CD4-positive, alpha-beta T cell treated with Interferon alpha-2 for 1 hour (primary cell): ENCODE measurements around the gene MOCOS.
A peak's percentile ranks its signal among the peaks of the same experiment; 100 is the strongest.
"Not testable (repeated sequence)": the region's sequence is repeated elsewhere in the genome, so short reads cannot be mapped to it uniquely, and the experiment has no call there.

Experiments used
- DNase-seq, 2 donors: peaks; one replicate each; pipeline ENCODE4 v3.0.0-alpha.2; 2020 to 2022

MOCOS gene

DNA sequence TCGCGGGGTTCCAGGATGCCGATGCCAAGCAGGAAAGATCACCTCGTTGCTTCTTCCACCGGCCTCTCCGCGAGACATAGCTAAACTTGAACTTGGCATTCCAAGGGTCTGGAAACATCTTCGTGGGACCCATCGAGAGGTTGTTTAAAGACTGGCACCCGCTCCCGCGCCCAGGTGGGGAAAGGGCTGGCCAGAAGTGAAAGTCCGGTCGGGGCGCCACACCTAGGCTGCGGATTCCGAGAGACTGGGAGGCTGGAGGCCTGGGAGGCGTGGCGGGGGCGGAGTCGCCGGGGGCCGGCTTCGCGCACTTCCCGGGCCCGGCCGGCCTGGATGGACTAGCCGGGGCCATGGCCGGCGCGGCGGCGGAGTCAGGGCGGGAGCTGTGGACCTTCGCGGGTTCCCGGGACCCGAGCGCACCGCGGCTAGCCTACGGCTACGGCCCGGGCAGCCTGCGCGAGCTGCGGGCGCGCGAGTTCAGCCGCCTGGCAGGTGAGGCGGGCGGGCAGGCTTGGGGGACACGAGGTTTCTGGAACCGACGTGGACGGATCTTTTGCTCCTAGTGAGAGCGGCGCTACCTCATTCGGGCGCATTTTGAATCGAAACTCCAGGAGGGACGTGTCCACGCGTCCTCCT lies at the start of gene MOCOS:
Gene MOCOS (plus strand): TSS at position 305 of the 633 bp plus-strand sequence. CDS start 43 bp downstream, at position 348.
- peak; percentile 26 to 36 for DNase-seq

DNA sequence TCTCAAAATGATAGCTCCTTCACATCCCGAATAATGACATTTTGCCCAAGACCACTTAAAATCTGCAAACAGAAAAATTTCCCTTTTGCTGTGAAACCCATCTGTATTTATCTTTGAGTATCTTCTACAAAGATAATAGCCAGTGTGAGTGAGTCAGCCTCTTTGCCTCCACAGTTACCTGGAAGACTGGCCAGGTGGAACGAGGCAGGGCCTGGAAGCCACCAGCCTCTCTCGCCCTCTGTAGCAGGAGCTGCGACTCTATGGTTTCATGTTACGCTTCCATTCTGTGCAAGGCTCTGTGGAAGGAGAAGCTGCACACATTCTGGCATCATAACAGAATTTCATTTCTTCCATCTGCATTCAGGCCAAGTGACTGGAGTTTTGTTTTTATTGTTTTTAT lies 48.1 kb upstream of the MOCOS start:
- DNase-seq, result no peak

DNA sequence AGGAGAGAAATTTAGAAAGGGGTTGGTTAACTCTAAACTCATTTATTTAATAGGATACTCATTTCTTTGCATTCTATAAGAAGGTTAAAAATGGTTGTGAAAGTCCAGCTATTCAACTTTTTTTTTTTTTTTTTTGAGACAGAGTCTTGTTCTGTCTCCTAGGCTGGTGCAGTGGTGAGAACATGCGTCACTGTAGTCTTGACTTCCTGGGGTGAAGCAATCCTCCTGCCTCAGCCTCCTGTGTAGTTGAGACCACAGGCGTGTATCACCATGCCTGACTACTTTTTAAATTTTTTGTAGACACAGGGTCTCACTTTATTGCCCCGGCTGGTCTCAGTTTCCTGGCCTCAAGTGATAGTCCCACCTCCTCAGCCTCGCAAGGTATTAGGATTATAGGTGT lies 45.7 kb upstream of the MOCOS start:
- DNase-seq, result no peak

DNA sequence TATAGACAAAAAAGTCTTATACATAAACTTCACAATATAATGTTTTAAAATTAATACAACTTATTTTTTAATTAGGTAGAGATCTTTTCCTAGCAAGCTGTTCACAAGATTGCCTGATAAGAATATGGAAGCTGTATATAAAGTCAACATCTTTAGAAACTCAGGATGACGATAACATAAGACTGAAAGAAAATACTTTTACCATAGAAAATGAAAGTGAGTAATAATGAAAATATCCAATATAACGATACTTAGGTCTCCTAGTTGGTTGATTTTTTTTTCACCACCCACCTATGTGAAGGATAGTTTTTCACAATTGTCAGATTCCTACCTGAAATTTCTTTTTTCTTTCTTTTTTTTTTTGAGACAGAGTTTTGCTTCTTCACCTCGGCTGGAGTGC lies 44.5 kb upstream of the MOCOS start:
- DNase-seq, result no peak

DNA sequence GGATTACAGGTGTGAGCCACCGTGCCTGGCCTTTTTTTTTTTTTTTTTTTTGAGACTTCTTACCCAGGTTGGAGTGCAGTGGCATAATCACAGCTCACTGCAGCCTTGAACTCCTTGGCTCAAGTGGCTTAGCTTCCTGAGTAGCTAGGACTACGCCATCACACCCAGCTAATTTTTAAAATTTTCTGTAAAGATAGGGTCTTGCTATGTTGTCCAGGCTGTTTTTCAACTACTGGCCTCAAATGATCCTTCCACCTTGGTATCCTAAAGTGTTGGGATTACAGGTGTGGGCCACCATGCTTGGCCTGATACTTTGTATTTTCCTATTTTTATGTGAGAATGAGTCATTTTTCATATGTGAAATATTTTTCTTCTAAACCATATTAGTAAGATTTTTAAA lies 43.9 kb upstream of the MOCOS start:
- no peak for DNase-seq

DNA sequence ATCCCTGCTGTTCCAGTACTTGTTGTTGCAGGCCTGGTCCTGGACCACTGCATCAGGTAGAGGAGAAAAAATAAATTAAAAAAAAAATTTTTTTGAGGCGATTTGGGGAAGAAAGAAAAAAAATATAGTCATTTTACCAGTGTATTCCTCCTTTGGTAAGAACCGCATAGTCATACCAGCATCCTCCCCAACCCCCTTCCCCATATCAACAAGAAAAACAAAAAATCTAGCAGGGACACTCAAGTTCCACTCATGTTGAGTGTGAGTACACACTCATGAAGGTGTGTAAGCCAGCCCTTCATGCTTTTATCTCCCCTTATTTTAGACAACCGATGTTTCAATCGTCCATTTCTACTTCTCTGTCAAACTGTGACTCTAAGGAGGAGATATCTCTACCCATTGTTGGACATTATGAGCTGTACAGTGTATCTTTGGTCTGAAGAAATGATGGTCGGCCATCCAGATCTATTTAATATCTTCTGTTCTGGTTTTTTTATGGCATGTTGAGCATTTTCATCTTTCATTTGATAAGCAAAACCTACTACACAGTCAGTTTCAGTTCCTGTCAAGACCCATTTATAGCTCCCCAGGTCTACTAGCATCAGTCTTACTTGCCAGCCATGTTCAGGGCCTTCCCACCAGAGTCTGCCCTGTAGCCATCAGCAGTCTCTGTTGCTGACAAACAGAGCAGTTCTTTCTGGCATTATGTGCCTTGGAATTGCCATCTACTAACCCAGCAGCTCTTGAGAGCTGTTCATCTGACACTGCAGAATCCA lies 37.6 kb upstream of the MOCOS start:
- no peak for DNase-seq

DNA sequence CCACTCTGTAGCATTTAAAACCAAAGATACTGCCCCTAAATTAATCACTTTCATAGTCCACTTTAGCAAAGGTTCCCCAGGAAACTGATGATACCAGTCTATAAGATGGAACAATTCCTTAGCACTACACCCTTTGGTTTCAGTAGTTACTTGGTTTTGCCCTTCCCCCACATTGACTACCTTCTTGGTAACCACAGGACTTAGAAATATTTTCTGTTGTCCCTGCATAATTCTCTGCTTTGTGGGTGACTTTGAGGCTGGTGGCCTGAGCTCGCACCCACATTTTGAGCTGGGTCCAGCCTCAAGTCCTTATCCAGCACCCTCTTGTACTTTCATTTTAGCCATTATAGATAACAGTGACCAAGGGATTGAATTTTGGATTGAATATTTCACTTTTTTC lies 34.5 kb upstream of the MOCOS start:
- DNase-seq, result no peak

DNA sequence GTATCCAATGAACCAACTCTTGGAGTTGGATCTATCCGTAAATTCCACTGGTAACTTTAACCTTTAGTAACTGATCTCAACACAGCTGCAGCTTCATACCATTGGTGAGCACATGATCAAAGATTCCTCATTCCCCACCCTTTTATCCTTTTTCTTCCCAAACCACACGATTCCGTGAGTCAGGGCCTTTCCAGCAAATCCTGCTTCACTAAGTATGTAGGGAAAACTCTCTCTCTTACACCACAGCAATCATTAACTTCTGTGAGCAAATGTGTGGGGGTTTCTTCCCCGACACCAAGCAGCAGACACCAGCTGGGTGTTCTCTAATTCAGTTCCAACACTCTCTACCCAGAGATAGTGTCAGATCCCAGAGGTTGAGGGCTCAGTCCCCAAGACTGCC lies 34.1 kb upstream of the MOCOS start:
- DNase-seq, result no peak

DNA sequence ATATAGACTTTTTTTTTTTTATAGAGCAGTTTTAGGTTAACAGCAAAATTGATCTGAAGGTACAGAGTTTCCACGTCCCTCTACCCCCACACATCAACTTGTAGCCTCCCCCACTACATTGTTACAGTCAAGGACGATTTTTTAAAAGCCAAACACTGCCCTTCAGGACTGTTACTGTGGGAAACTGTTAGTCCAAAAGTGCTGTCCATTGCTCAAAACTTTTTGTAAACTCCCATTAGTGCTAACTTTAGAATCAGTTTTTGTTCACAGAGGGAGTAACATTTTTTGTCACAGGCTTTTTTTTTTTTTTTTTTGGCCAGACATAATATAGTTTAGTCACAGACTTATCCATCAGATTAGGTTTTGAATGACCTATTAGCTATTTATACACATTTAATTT lies 33.5 kb upstream of the MOCOS start:
- no peak for DNase-seq

- no peak for DNase-seq
These were observed 31.2 kb upstream of the MOCOS start for GRCh38 chr18:36155851-36156757.

DNA sequence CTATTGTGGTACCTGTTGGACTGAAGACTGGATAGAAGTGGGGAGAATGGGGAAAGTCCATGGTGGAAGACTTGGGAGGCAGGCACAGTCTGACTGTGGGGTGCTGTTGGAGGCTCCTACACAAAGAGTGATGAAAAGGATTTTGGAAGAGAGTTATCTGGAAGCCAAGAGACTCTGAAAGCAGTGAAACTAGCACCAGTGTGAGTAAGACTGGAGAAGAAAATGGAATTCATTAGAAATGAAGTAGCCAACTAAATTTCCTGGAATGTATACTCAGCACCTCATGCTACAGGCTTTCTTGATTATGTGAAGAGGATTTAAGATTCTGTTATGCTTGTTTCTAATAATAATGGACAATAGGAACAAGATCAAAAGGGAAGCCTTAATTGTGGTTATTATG lies 29.9 kb upstream of the MOCOS start:
- no peak for DNase-seq

GRCh38 chr18:36158266-36158867 lies 28.9 kb upstream of the MOCOS start:
- no peak for DNase-seq

GRCh38 chr18:36160959-36161371 lies 26.3 kb upstream of the MOCOS start:
- no peak for DNase-seq

DNA sequence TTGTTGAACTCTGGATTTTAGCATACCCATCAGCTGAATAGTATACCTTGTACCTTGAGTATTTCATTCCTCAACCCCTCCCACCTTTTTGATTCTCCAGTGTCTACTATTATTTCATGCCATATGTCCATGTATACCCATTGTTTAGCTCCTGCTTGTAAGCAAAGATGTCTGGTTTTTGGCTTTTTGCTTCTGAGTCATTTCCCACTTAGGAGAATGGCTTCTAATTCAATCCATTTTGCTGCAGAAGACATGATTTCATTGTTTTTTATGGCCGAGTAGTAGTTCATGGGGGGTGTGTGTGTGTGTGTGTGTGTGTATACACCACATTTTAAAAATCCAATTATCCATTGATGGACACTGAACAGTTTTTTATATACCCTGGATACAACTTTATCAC lies 24.3 kb upstream of the MOCOS start:
- DNase-seq, result no peak

DNA sequence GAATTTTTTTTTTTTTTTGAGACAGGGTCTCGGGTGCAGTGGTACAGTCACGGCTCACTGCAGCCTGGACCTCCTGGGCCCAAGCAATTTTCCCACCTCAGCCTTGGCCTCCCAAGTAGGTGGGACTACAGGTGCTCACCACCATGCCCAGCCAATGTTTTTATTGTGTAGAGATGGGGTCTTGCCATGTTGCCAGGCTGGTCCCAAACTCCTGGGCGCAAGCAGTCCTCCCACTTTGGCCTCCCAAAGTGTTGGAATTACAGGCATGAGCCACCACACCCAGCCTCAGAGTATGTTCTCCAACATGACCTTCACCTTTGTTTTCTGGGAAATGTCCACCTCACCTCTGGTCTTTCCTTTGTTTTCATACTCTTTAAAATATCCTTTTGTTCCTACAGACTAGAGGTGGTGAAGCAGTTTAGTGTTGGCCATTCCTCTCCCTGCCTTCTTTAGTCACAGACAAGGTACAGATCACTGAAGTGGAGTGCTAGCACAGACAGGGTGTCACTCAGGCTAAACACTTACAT lies 19.5 kb upstream of the MOCOS start:
- no peak for DNase-seq

GRCh38 chr18:36168296-36168695 lies 19.0 kb upstream of the MOCOS start:
- not testable (repeated sequence) for DNase-seq

GRCh38 chr18:36169938-36170337 lies 17.4 kb upstream of the MOCOS start:
- no peak for DNase-seq

DNA sequence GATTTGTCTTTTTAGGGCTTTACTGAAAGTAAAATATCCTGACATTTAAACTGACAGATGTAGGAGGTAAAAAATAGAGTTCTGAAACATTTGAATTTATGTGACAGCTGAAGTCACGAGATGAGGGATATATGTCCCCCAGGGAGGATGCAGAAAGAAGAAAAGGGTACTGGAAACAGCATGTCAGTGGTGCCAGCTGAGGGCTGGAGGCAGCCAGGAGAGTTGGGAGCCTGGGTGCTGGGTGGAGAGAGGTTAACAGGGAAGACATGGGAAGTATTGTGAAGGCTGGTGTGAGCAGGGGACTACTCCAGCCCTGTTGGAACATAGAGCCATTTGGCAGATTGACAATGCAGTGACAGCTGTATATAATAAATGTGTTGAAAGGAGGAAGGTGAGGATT lies 11.8 kb upstream of the MOCOS start:
- DNase-seq, result no peak

DNA sequence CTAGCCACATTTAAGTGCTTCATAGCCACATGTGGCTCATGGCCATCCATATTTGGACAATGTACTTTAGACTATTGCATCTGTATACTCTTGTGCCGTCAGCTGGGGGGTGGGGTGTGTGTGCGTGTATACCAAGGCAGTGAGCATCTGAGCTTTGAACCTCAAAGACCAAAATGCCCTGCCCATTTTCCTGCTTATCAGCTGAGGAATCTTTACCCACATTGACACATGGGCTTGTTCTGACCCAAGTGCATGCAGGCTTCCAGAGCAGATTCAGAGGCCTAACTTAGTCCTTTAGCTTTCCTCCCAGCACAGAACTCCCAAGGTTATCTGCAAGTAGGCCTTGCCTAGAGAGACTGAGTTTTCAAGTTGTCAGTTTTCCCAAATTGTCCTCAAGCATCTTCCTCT lies 11.1 kb upstream of the MOCOS start:
- DNase-seq, result no peak

GRCh38 chr18:36176711-36177110 lies 10.6 kb upstream of the MOCOS start:
- DNase-seq, result no peak

- no peak for DNase-seq
These were observed 9.4 kb upstream of the MOCOS start for GRCh38 chr18:36177913-36178312.

DNA sequence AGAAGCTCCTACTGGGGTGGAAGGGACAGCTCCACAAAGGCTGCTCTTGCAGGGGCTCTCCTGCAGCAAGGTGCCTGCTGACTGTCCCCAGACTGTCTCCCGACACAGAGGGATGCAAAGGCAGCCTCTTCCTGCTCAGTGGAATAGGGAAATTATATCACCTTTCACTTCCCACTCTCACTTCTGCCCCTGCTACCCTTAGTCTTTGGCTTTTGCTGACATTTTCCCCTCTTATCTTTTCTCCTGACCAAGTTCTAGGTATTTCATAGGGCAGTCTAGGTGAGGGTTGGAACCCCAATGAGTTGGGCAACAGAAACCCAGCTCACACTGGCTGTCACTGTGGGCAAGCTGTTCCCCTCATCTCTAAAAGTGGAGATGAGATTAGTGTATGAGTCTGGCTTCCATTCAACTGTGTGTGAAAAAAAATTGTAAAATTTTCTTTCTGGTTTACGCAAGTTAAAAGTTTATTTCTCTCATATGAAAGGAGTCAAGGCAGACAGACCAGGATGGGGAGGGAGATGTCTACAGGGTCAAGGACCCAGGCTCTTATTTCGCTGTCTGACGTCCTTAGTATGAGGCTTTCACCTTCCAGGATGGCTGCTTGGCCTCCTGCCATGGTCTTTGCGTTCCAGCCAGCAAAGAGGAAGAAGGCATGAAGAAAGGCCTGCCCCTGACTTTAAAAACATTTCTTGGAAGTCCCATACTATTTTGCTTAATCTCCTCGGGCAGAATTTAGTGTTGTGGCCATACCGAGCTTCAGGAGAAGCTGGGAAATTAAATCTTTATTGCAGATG lies 7.5 kb upstream of the MOCOS start:
- DNase-seq, result no peak
